ENCODE results near the gene MYO5B.

- no peak for TF ChIP-seq CTCF (IDR thresholded peaks at IDR 0.05)
- no peak for TF ChIP-seq EP300 (IDR thresholded peaks at IDR 0.05; ENCODE audit: borderline replicate concordance in 1 of 2, low read depth in 1 of 2, low read length in 1 of 2)
- no peak for TF ChIP-seq CHD2 (IDR thresholded peaks at IDR 0.05; ENCODE audit: low read length, partially characterized antibody)
- TF ChIP-seq MXI1 (IDR thresholded peaks at IDR 0.05; ENCODE audit: low read depth, low read length) = no peak
- no peak for TF ChIP-seq EZH2phosphoT487 (IDR thresholded peaks at IDR 0.05; ENCODE audit: borderline replicate concordance, low read depth)
- no peak for TF ChIP-seq USF2 (IDR thresholded peaks at IDR 0.05; ENCODE audit: borderline replicate concordance, low read depth, low read length)
- TF ChIP-seq TAF1 (IDR thresholded peaks at IDR 0.05; ENCODE audit: borderline replicate concordance, low read depth, low read length) = no peak
Measured at GRCh38 chr18:49973592-49973991, 221.4 kb downstream of the MYO5B start.

All from SK-N-SH (cell line).